GM18502 (cell line): ENCODE measurements around the gene L3MBTL4.
"Not testable (repeated sequence)": the region's sequence is repeated elsewhere in the genome, so short reads cannot be mapped to it uniquely, and the experiment has no call there.

ENCODE experiments used
- ATAC-seq: cut with Tn5 transposase; IDR thresholded peaks from one replicate; pipeline ENCODE4 v1.9.1; 2021; ENCODE audit warnings: mild to moderate bottlenecking; ENCODE audit not compliant: unreplicated experiment, poor library complexity

L3MBTL4 gene

GRCh38 chr18:6205706-6206105 is 209.0 kb downstream of the L3MBTL4 start:
- no peak for ATAC-seq

- ATAC-seq, result no peak
These were observed 210.2 kb downstream of the L3MBTL4 start for GRCh38 chr18:6204476-6204875.

DNA sequence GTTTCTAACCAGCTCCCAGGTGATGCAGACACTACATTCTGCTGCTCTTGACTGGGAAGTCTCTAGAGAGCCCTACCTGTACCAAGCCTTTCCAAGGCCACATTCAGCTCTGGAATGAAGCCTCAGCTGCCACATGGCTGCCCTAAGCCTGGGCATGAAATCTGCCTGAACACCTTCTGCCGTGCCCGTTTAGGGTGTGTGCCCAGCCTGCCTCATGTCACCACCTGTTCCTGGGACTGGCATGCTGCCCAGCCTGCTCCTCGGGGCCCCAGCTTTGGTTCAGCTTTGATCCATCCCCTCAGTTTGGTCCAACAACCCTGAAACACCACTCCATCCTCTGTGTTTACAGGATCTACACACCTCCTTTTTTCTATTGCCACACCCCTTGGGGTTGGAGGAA is 210.9 kb downstream of the L3MBTL4 start:
- ATAC-seq, result no peak

DNA sequence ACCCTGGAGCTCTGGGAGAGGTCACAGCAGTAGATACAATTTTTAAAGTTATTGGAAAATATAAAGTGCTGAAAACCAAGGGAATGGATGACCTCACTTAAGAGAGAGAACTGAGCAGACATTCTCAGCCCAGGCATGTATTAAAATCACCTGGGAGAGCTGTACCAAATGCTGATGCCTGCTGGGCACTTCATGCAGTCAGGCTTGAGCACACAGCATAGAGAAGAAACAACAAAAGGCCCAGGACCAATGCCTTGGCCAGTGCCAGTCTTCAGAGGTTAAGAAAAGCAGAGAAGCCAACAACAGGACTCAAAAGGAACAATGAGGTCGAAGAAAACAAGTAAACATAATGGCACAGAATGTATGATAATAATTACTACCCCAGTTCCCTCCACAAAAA is 211.8 kb downstream of the L3MBTL4 start:
- ATAC-seq, result no peak

- ATAC-seq, result no peak
These were observed 214.4 kb downstream of the L3MBTL4 start for GRCh38 chr18:6200204-6200774.

GRCh38 chr18:6199777-6200176 is 214.9 kb downstream of the L3MBTL4 start:
- no peak for ATAC-seq

DNA sequence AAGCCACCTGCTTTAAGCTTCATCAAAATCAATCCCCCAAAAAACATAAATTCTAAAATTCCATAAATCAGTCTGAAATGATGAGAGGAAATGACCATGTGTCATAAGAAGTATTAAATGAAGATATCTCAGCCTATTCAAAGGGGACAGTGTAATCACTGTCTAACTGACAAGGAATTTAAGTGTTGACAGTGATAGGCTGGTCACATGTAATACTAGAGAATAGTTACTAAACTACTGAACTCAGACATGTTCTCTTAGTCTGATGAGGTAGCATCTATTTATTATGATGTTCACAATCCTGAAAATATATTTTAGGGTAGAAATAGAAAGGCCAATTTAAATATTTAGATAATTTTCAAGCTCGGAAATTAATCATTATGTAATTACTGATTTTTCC is 216.1 kb downstream of the L3MBTL4 start:
- no peak for ATAC-seq

- no peak for ATAC-seq
These were observed 220.1 kb downstream of the L3MBTL4 start for GRCh38 chr18:6194640-6195039.

GRCh38 chr18:6185782-6186181 is 228.9 kb downstream of the L3MBTL4 start:
- ATAC-seq, result not testable (repeated sequence)

DNA sequence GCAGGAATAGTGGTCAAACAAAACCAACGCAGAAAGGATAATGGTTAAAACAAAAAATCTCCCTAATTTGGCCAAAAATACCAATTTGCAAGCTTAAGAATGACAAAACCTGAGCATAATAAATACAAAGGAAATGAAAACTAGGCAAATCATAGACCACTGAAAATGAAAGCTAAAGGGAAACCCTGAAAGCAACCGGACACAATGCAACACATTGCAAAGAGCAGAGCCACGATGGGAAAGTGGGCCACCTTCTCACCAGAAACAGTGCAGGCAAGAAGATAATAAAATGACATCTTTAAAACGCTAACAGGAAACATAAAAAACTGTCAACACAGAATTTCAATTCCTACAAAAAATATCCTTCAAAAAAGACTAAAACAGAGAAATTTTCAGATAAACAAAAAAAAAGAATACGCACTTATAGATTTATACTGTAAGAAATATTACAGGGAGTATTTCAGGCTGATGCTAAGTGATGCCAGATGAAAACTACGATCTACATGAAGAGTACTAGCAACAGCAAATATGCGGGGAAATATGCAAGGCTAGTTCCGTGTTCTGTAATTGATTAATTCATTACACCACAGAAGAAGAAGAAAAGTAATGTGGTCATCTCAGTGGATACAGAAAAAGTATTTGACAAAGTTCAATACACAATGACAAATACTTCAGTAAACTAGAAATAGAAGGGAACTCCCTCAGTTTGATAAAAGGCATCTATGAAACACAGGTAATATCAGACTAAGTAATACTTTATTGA is 239.5 kb downstream of the L3MBTL4 start:
- no peak for ATAC-seq

DNA sequence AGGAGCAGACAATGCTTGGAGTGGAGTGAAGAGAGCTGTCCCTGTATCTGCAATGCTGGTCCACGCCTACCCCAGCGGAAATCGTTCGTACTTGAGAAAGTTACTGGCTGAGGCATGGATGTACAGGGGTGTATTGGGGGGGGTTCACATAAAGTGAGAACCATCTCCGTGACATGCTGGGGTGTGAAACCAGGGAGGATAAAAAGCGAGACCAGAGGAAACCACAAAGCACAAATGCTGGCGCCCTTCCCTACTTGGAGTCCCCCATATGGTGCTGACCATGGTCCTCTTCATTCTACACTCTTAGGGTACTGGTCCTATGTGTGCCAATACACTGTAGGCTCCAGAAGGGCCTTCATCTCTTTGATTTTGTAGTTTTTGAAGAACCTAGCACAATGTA is 244.1 kb downstream of the L3MBTL4 start:
- no peak for ATAC-seq

- no peak for ATAC-seq
These were observed 253.2 kb downstream of the L3MBTL4 start for GRCh38 chr18:6161549-6161948.

GRCh38 chr18:6159426-6159825 is 255.3 kb downstream of the L3MBTL4 start:
- ATAC-seq, result no peak

- ATAC-seq, result no peak
These were observed 255.8 kb downstream of the L3MBTL4 start for GRCh38 chr18:6158958-6159357.

DNA sequence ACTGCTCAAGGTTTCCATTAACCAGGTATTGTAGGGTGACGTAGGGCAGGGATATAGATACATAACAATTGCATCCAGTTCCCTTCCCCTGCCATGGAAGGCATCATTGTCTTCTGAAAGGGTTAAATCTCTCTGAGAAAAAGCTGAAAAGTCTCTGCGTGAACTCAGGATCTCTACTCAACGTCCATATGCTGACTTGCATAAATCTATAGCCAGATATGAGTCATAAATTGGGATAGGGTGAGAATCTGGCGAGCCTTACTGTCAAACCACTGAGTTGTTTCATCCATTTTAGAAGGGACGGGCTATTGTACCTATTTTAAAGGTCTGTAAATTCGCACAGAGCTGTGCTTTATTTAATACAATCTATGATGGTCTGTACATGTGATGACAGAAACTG is 258.3 kb downstream of the L3MBTL4 start:
- ATAC-seq, result no peak

- no peak for ATAC-seq
These were observed 259.0 kb downstream of the L3MBTL4 start for GRCh38 chr18:6155707-6156106.

- ATAC-seq, result no peak
These were observed 264.3 kb downstream of the L3MBTL4 start for GRCh38 chr18:6150430-6150829.

- ATAC-seq, result no peak
These were observed 268.4 kb downstream of the L3MBTL4 start for GRCh38 chr18:6146307-6146661.

DNA sequence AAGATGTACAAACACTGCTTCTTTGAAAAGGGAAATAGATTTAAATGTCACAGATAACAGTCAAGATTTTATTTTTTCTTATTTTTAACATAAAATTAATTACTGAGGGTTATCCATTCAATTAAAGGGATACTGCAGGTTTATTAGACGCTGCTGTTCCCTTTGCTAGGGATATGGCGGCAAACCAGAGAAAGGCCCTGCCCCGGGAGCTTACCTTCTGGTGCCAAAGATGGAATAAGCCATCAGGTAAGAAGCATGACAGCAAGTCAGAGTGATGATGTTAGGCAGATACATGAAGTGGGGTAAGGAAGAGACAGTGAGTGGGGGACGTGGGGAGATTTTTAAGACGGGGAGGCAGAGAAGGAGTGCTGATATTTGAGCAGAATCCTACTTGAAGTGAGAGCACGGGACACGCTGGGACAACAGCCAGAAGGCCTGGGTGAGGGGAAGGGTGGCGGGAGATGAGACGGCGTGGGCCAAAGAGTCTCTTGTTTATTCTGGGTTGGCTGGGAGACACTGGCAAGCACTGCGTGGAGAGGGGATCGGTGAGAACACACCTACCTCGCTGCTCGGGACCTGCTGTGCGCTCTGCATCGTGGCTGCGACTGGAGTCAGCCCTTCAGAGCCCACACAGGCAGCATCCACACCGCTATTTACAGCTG is 268.9 kb downstream of the L3MBTL4 start:
- no peak for ATAC-seq

DNA sequence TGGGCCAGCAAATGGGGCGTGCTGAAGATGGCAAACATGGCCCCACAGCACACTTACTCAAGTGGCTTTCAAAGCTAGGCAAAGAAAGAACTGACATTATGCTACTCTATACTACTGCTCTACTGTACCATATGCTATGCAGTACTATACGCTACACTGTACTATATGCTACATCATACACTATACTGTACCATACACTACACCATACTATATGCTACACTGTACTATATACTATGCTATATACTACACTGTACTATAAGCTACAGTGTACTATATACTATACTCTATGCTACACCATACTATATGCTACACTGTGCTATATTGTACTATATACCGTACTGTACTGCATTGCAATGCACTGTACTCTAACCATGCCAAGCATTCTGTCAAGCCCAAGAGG is 275.7 kb downstream of the L3MBTL4 start:
- ATAC-seq, result no peak

DNA sequence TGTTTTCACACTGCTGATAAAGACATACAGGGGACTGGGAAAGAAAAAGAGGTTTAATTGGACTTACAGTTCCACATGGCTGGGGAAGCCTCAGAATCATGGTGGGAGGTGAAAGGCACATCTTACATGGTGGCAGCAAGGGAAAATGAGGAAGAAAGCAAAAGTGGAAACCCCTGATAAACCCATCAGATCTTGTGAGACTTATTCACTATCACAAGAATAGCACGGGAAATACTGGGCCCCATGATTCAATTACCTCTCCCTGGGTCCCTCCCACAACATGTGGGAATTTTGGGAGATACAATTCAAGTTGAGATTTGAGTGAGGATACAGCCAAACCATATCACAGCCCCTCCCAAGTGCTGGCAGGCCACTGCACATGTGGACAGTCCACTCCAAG is 278.8 kb downstream of the L3MBTL4 start:
- ATAC-seq, result not testable (repeated sequence)

GRCh38 chr18:6135029-6135428 is 279.7 kb downstream of the L3MBTL4 start:
- ATAC-seq, result not testable (repeated sequence)
